ENCODE data around the gene TBL1X. TPM values are rescaled to one million over a fixed set of nuclear protein-coding genes. Genes with fewer than 3 reads are reported as not detected.

TBL1X gene
- polyA plus RNA-seq, 3 donors: 23.0 to 26.1 (median 25.7) TPM

- no peak for DNase-seq (ENCODE audit: low read depth in 3 of 3, low spot score in 2 of 3)
These were observed 321.3 kb downstream of the TBL1X start, which contains the start of gene SHROOM2 for GRCh38 chrX:9785944-9786797. Gene SHROOM2, plus strand, starts transcription at chrX:9786429. Its CDS starts 117 bp downstream, at chrX:9786546.

- DNase-seq (ENCODE audit: low read depth in 3 of 3, low spot score in 2 of 3): no peak
These were observed 322.2 kb downstream of the TBL1X start for GRCh38 chrX:9786798-9787635.

- DNase-seq (ENCODE audit: low read depth in 3 of 3, low spot score in 2 of 3): no peak
These were observed 324.1 kb downstream of the TBL1X start for GRCh38 chrX:9788911-9789310.

- DNase-seq (ENCODE audit: low read depth in 3 of 3, low spot score in 2 of 3): no peak
These were observed 324.7 kb downstream of the TBL1X start for GRCh38 chrX:9789555-9789954.
